HG02884 (cell line): Measurements from ENCODE around the gene RAB1B.

Experiments used
- ATAC-seq: cut with Tn5 transposase; IDR thresholded peaks from one replicate; pipeline ENCODE4 v1.9.1; 2021; ENCODE audit warnings: mild to moderate bottlenecking, moderate library complexity; ENCODE audit not compliant: unreplicated experiment

The RAB1B gene

GRCh38 chr11:66268244-66268951 is at the start of gene RAB1B:
RAB1B (plus strand) TSS chr11:66268639; CDS start chr11:66268680, 41 bp downstream.
- peak; percentile 65 for ATAC-seq

GRCh38 chr11:66218846-66219620 is 49.4 kb upstream of the RAB1B start:
- no peak for ATAC-seq

- ATAC-seq = no peak
Observed at GRCh38 chr11:66219846-66220565, 48.4 kb upstream of the RAB1B start.

GRCh38 chr11:66220566-66220935 is 47.9 kb upstream of the RAB1B start:
- no peak for ATAC-seq

- ATAC-seq = no peak
Observed at GRCh38 chr11:66221012-66221411, 47.4 kb upstream of the RAB1B start.

GRCh38 chr11:66221726-66222236 is 46.7 kb upstream of the RAB1B start:
- no peak for ATAC-seq

GRCh38 chr11:66222358-66223149 is 45.9 kb upstream of the RAB1B start:
- peak; percentile 72 for ATAC-seq

- no peak for ATAC-seq
Observed at GRCh38 chr11:66224226-66224855, 44.1 kb upstream of the RAB1B start.

- no peak for ATAC-seq
Observed at GRCh38 chr11:66225066-66225465, 43.4 kb upstream of the RAB1B start.

- no peak for ATAC-seq
Observed at GRCh38 chr11:66226101-66226500, 42.3 kb upstream of the RAB1B start.

- no peak for ATAC-seq
Observed at GRCh38 chr11:66227700-66228099, 40.7 kb upstream of the RAB1B start.

GRCh38 chr11:66228521-66228920 is 39.9 kb upstream of the RAB1B start:
- ATAC-seq = no peak

GRCh38 chr11:66230156-66230555 is 38.3 kb upstream of the RAB1B start:
- no peak for ATAC-seq

GRCh38 chr11:66230978-66231377 is 37.5 kb upstream of the RAB1B start:
- ATAC-seq = no peak

- ATAC-seq = no peak
Observed at GRCh38 chr11:66231561-66231960, 36.9 kb upstream of the RAB1B start.

GRCh38 chr11:66232769-66233168 is 35.7 kb upstream of the RAB1B start:
- ATAC-seq = no peak

- ATAC-seq = no peak
Observed at GRCh38 chr11:66233301-66233700, 35.1 kb upstream of the RAB1B start.

- no peak for ATAC-seq
Observed at GRCh38 chr11:66235141-66235540, 33.3 kb upstream of the RAB1B start.

- no peak for ATAC-seq
Observed at GRCh38 chr11:66237867-66238266, 30.6 kb upstream of the RAB1B start.

- ATAC-seq = no peak
Observed at GRCh38 chr11:66238786-66239413, 29.5 kb upstream of the RAB1B start.
